ENCODE results near the gene NPB.

The NPB gene

DNA sequence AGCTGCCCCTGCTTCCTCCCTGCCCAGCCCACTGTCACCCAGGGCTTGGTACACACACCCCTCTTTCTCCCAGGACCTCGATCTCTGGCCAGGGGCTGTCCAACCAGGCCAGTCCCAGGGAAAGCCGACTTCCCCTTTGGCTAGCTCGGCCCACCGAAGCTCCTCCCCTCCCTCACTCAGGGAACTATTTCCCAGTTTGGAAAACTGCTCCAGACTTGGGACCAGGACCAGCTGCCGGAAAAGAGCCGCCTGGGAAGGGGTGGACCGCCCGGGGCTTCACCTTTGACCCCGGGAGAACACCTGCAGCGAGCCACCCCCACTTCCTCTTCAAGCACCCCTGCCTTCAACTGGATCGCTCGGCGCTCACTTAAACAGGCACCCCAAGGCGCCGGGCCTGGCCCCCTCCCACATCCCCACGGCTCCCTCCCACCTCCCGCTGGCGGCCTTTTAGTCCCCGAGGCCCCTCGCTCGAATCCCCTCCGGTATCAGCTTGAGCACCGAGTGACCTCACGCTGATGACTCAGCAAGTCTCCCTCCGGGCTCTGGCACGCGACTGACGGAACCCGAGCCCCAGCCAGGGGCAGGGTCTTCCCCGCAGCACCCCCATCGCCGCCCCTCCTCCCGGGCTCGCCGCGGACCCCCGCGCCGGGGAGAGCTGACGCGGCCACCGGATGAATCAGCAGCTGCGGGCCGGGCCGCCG lies 24.6 kb downstream of the NPB start:
- peak; percentile 45 for DNase-seq (ENCODE audit: low read depth)

- no peak for DNase-seq (ENCODE audit: low read depth)
Observed at GRCh38 chr17:81927152-81927652, 25.2 kb downstream of the NPB start.

- DNase-seq (ENCODE audit: low read depth): peak; percentile 82
Observed at GRCh38 chr17:81927653-81928543, 25.9 kb downstream of the NPB start, which contains the start of gene MAFG. Gene MAFG, minus strand, starts transcription at chr17:81927735. Its CDS starts 4,550 bp downstream, at chr17:81923185.

DNA sequence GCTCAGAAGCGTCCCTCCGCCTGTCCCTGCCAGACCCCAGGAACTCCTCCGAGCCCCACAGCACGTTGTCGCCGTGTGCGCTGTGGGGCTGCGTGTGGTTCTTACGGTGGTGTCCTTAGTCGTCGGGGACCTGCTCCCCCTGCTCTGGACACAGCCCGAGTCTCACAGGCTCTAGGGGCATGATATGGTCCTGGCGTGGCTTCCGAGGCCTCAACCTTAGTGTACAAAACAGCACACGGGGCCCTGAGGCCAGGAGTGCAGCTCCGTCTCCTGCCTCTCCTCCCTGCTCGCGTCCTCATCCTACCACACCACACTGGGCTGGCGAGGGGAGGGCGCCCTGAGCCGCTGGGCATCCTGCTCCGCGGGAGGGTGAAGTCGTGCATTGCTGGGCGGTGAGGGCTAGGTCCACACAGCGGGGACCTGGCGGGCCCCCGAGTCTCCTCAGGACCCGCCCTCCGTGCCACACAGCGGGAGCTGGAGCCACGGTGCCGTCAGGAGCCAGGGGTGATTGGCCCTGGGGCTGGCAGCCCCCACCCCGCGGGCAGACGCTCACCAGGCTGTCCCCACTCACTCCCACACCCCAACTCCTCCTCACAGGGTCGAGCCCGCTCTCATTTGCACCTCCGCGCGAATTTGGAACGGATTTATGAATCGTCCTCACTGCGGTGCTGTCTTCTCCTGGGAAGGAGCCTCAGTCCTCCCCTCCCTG lies 26.7 kb downstream of the NPB start:
- DNase-seq (ENCODE audit: low read depth): no peak

- no peak for DNase-seq (ENCODE audit: low read depth)
Observed at GRCh38 chr17:81929253-81930141, 27.5 kb downstream of the NPB start.

- DNase-seq (ENCODE audit: low read depth): no peak
Observed at GRCh38 chr17:81930142-81931125, 28.4 kb downstream of the NPB start.

DNA sequence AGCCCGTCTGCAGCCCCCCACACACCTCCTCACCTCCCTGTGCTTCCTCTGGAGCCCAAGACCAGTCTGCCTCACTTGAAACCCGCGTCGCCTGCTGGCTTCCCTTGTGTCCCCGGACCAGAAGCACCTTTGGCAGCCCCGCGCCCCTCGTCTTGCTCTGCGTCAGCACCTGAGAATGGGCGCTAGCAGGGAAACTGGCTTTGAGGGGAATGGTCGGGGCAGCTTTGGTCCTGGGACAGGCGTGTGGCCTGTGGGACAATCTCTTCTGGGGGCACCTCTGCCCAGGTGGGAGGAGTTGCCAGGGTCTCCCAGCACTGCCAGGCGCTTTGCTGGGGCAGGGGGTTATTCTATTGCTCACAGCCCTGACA lies 29.1 kb downstream of the NPB start:
- DNase-seq (ENCODE audit: low read depth): no peak

DNA sequence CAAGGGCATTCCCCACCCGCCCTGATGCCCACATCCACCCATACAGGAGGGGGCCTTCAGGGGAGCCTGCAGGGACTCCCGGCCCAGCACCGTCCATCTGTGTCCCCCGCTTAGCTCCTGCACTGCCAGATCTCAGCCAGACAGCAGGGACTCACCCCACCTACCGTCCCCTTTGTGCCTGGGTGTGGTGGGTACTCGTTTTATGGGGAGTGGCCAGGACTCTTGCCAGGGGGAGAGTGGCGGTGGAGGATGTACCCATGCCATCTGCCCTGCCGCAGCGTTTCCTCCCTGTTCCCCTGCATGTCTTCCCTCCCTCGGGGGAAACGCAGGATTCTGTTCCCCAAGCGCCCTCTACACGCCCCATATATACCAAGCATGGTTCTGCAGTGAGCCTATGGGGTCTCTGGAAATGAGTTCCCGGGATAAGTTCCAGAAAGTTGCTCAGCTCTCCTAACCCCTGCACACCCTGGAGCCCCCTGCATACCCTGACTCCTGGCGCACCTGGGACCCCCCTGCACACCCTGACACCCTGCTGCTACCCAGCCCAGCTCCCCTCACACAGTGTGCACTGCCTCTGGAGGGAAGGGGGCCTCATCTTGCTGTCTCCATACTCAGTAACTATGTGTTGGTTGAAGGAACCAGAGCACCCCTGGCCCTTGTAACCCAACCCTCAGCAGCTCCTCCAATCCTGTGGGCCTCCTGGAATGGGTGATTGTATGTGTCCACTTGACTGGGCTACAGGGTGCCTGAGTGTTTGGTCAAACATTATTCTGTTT lies 29.7 kb downstream of the NPB start:
- no peak for DNase-seq (ENCODE audit: low read depth)

- no peak for DNase-seq (ENCODE audit: low read depth)
Observed at GRCh38 chr17:81932333-81932983, 30.4 kb downstream of the NPB start.

GRCh38 chr17:81933178-81933699 lies 31.2 kb downstream of the NPB start:
- no peak for DNase-seq (ENCODE audit: low read depth)

DNA sequence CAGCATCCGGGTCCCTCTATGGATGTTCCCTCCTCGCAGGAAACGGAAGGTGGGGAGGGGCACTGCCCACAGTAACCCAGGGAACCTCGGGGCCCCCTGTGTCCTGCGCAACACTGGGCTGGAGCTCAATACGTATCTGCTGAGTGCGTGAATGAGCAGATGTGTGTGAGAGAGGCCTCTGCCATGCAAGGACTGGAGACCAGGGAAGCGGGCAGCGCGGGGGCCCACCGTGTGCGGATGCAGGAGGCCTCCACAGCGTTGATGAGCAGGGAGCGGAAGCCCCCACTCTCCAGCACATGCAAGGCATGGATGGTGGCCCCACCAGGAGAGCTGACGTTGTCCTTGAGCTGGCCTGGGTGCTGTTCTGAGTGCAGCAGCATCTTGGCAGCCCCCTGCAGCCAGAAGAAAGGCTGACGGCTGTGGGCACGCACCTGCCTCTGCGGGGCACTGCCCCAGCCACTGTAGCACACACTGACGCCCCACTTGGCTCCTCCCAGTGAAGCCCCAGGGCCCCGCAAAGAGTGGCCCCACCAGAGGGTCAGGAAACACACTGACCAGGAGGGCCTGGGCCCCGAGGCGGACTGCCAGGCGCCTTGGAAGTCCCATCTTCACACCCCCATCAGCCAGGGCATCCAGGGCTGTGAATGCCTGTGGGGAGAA lies 32.2 kb downstream of the NPB start:
- DNase-seq (ENCODE audit: low read depth): no peak

DNA sequence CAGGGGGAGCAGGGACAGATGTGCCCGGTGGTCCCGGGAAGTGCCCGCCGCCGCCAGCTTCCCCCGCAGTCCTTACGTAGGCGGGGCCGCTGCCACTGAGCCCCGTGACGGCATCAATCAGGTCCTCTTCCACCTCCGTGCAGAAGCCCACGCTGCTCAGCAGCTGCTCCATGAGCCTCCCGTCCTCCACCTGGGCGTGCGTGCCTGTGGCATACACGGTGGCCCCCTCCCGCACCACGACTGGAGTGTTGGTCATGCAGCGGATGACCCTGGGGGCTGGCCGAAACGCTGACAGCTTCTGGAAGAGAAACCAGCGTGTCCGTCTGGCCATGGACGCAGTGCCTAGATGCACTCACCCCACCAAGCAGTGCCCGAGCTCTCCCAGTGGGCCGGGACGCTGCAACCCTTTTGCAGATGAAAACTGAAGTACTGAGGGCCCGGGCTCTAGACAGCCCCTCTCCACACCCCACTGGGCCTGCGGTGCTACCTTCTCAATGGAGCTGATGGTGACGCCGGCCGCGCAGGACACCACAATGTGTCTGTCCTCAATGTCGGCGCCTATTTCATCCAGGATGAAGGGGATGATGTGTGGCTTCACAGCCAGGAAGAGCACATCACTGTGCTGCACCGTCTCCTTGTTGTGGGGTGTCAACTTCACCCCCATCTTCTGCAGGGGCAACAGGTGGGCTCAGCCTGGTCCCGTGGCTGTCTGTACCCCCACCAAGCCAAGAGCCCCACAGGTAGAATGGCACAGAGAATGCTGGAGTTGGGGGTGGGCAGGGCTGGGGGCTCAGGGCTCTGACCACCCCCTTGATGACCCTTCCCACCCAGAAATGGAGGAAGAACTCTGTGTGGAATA lies 33.0 kb downstream of the NPB start:
- no peak for DNase-seq (ENCODE audit: low read depth)

GRCh38 chr17:81935709-81936084 lies 33.7 kb downstream of the NPB start:
- DNase-seq (ENCODE audit: low read depth): no peak

DNA sequence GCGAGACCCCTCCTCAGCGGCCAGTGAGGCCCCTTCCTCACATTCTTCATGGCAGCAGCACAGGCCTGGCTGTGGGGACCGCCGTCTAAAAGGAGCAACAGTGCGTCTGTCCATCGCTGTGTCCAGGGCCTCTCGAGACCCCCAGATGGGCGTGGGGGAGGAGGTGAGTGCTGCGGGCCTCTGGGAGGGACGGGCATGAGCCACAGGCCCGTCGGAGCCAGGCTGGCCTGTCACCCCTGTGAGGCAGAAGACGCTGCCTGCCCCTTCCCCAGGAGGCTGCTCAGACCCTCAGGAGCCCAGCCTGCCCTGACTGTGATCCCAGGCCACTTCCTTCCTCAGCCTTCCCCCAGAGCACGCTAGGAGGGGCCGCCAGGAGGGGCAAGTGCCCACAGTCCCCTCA lies 37.2 kb downstream of the NPB start:
- no peak for DNase-seq (ENCODE audit: low read depth)

DNA sequence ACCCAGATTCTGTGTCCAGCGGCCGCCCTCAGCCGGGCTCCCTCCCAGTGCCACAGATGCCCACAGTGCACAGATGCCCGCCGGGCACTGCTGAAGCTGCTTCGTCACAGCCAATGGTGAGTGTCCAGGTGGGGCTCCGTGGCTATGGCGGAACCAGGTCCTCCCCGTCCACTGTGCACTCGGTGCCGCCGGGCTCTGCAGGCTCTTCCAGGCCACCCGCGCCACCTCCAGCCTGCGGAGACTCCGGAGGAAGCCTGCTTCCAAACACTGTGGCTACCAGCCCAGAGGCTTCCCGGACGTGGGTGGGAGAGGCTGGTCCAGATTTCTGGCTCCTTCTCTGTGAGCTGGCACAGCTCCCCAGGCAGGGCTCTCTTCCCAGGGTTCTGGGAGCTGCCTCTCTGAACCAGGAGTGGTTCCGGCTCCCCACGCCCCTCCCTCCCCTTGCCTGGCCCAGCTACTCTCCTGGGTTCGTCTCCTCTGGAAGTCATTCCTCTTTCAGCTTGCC lies 37.9 kb downstream of the NPB start:
- DNase-seq (ENCODE audit: low read depth): no peak

GRCh38 chr17:81940538-81941483 lies 38.8 kb downstream of the NPB start:
- DNase-seq (ENCODE audit: low read depth): no peak
